Activated naive CD4-positive, alpha-beta T cell (primary cell): Measurements from ENCODE around the gene IRF7.

Experiments used
- DNase-seq, 4 experiments: peaks; one replicate each; lab custom pipeline; 2025; lab: John Stamatoyannopoulos, UW

The IRF7 gene

GRCh38 chr11:563812-564578 lies 51.8 kb downstream of the IRF7 start:
- no peak for DNase-seq

GRCh38 chr11:563066-563811 lies 52.5 kb downstream of the IRF7 start:
- no peak for DNase-seq
